ENCODE measurements around the gene MGAT5.

The MGAT5 gene

DNA sequence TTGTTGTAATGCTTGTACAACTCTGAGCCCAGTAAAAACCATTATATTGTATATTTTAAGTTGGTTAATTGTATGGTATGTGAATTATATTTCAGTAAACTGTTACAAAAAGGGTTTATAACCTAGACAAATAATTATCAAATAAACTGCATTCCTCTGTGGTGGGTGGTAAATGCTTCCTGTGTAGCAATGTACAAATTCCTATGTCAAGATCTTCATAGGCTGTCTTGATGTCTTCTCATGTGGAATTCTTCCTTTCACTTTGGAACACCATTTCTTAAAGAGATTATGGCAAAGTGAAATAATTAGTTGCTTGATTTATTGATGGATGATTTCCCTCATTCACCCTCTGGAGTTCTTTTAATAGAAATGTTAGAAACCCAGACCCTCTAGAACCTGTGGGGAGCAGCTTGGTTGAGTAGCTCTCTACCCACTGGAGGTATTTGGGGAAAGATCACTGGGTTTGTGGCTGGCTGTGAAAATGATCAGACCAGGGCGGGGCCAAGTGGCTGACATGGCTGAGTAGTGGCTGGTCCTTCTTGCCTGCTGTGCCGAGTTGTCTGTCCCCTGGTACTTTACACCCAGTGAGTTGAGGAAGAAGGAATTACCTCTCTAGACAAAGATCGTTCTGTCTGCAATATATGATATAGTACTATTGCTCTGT is 22.4 kb upstream of the MGAT5 start:
- DNase-seq, result no peak

DNA sequence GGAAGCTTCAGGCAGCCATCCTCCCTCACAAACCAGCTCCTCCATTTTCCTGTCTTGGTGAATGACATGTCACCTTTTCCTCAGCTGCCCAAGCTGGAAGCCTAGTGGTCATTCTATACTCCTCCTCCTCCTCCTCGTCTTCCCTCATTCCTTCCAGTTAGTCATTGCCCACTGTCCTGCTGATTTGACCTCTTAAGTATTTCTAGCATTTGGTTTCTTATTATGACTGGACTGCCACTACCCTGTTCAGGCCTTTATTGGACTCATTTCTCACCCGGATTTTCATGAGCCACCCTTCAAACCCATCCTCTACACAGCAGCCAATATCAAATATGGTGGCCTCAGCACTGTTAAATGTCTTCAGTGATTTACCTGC is 21.9 kb upstream of the MGAT5 start:
- no peak for DNase-seq

DNA sequence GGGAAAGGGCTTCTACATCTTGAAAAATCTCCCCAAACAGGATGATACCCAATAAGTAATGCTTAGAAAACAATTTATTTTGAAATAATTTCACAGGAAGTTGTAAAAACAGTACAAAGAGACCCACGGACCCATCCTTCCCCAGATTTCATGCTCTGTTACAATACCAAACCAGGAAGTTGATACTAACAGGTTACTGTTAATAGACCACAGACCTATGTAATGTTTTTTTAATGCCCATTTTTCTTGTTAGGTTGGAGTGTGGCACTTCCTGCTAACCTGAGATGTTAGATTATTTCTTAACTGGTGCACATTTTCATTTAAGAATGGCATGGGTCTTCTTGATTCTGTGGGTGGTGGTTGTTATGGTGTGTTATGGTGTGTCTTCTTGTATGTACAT is 21.4 kb upstream of the MGAT5 start:
- no peak for DNase-seq

DNA sequence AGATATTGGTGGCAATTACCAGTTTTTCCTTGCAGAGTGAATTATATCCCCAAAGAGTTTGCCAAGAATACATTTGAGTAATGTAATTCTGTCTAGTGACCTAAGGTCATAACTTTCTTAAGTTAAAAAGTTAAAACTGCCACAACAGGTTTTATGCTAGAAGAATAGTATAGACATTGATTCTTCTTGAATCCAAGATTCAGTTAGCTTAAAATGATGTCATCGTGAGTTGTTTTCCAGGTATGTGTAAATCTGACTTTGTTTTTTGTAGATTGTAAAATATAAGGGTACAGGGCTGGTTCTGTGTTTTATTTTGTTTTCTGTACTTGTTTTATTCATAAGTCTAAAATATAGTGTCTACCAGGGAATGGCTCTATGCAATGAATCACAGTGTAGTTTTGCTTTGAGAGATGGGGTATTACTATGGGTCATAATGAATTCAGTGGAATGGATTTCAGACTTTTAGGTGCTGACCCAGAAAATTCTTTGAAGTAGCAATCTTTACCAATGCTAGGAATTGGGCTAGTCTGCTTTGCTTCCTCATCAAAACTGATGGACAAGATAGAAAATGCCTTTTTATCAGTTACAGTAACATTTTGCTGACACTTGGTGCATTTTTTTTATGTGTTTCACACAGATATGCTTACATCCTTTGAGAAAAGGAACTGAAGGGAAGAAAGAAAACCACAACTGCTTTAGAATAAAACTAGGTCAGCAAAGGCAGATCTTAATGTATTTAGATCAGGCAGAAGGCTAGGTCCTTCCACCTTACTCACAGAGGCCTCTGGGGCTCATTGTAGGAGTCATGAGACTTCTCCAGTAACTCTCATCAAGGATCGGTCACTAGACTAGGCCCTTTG is 20.8 kb upstream of the MGAT5 start:
- DNase-seq, result no peak

DNA sequence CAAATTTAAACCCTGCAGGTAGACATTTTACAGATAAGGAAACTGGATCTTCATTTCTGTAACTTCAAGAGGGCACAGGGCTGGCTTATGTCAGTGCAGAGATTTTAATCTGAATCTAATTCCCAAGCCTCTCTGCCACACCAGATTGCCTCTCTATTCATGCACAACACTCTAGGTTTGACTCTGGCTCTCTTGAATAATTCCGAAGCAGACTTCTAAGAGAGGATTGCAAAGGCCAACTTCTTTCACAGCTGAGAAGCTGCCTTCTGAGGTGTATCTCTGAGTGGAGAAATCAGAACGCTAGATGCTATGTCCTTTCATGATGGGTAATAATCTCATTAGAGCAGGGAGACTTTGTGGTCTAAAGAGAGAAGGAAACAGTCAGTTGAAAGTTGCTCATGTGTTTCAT is 20.1 kb upstream of the MGAT5 start:
- no peak for DNase-seq

DNA sequence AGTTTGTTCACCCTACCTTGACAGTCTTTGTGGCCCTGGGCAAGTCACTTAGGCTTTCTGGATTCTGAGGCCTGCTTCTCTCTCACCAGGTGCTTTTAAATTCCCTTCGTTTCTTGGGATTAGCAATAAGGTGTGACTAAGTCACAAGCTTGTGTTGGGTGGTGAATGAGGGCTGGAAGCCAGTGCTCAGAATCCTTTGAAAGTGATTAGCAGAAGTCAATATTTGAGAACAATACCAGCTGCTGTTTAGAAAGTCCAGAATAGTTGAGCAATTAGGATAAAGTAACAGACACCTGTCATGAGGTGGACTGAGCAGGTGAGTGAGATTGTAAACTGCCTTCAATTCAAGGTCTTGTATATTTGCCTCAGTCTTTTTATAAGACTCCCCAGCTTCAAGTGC is 19.3 kb upstream of the MGAT5 start:
- no peak for DNase-seq

DNA sequence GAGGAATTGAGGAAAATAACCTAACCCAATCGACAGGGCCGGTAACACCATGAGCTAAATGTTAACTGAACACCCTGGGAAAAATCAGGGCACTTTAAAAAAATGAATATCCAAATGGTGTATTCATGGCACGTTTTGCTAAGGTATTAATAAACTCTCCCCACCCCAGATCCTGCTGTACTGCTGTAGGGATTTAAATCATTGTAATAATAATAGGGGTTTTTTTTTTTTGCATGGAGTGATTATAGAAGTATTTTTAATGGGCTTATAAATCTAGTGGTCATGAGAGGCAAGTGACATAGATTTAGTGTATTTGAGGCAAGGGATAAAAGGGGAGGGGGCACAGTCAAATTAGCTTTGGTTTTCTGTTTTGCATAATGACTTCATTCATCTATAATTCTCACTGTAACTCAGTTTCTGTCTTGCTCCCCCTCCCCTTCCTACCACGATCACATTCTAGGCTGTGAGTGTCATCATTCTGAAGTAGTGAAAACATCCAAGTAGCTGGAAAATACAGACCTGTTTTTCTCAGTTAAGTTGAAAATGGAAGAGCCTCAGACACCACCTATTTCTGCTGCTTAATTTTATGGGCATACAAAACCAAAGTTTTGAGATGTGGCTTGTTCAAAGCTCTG is 18.2 kb upstream of the MGAT5 start:
- no peak for DNase-seq

DNA sequence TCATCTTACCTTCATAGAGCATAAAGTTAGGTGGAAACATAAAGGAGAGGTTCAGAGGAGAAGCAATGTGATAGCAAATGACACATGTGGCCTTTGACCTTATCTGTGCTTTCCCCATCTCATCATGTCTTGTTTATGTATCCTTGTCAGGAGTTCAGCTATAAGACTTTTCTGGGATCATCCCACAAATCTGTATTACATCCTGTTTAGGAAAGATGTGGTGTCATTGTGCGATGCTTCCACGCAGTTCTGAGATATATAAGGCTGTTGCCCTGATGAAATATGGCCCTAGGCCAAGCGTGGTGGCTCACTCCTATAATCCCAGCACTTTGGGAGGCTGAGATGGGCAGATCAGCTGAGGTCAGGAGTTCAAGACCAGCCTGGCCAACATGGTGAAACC is 15.5 kb upstream of the MGAT5 start:
- no peak for DNase-seq

DNA sequence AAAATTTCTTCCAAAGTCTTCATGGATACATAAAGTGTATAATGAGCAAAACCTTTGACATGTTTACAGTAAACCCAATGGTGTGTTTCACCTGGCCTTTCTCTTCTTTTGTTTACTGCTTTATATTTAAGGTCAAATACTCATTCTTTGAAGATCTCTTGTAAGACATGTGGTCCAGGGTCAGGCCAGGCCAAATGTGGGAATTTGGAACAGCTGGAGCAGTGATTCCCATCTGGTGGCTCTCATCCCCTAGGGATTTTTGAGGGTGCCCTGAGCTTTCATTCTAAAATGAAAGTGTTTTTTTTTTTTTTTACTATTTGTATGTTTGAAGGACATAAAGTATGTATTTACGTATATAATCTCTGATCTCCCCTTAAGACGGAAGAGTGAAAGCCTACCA is 13.8 kb upstream of the MGAT5 start:
- no peak for DNase-seq

DNA sequence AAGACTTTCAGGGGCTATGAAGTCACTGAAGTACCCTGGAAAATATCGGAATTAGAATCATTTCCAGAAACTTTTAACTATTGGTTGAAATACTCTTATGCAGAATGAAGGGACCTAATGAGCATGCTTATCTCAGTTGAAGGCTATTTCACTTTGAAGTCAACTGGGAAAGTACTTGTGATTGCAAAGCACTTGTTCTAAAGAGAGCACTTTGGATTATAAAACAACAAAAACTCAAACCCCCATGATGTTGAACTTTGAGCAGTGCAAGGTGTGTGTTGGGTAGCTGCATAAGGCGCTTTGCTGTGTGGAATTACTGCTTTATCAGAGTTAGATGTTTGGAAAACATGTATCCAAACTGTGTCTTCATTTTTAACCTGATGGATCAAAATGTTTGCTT is 12.0 kb upstream of the MGAT5 start:
- DNase-seq, result no peak

DNA sequence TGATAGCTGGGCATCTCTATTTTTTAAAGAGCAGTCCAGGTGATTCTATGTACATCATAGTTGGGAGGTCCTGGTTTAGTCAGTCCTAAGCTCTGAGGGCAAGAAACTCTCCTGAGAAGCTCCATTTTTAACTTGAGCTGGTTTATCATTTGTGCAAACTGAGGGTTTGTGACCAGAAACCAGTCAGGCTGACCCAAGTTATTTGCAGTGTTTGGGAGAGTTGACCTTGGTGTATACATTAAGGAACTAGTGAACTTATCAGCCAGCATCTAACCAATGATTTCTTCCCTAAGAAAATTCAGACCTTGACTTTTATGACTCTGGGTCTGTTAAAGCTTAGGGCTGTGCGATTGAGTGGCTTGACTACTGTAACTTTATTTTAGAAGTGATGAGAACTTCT is 10.6 kb upstream of the MGAT5 start:
- no peak for DNase-seq

DNA sequence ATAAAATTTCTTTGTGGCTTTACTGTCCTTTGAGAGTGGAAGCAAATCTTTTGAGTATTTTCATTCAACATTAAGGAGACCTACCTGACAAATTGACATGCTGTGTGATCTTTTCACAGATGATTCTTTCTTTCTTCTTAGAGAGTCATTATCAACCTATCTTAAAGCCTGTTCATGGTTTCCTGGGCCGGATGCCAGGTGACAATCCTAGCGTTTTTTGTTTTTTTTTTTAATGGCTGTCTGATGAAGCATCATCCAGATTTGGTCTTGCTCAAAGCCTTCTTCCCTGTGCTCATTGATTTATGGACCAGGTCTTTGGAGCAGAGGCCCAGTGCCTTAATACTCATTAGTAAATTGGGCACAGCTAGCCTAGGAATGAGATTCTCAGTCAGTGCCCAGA is 9.8 kb upstream of the MGAT5 start:
- no peak for DNase-seq

DNA sequence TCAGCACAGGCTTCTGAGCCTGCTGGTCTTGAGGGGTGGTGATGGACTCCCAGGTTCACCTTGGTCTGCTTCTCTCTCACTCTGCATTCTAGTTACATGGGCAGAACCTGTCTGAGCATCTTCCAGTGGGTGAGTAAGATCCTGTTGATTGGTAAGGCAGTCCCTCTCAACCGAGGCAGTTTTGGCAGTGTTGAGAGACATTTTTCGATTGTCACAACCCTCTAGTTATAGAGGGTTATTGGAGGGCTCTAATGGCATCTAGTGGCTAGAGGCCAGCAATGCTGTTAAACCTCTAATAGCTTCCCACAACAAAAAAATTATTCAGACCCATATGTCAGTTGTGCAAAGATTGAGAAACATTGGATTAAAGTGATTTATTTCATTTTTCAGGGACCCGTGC is 9.3 kb upstream of the MGAT5 start:
- DNase-seq, result no peak

DNA sequence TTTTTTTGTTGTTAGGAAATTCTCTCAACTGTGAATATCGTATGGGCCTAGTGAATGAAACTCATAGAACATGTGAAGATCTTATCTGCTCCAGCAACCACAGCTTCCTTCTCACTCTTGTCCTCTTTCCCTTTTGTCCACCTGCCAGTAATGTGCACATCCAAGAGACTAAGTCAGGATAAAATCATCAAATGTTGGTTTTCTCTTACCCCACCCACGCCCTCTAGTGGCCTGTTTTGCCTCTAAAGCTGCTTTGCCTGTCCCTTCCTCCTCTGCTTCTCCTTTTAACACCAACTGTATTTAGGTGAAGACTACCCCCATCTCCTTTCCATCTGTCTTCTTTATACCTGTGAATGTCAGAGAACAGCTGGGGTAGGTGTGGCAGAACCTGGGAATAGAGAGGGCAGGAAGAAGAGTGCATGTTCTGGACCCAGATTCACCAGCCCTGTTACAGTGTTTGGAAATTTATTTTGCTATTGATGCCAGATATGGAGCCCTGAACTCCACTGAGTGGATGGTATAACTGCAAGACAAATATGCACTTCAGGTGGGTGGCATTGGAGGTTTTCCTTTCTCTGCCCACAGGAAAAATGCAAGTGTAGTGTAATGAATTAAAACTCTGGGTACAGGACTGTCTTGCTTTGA is 8.4 kb upstream of the MGAT5 start:
- peak in 51 of 58 donors; percentile 10 to 80 (median 54) for DNase-seq

DNA sequence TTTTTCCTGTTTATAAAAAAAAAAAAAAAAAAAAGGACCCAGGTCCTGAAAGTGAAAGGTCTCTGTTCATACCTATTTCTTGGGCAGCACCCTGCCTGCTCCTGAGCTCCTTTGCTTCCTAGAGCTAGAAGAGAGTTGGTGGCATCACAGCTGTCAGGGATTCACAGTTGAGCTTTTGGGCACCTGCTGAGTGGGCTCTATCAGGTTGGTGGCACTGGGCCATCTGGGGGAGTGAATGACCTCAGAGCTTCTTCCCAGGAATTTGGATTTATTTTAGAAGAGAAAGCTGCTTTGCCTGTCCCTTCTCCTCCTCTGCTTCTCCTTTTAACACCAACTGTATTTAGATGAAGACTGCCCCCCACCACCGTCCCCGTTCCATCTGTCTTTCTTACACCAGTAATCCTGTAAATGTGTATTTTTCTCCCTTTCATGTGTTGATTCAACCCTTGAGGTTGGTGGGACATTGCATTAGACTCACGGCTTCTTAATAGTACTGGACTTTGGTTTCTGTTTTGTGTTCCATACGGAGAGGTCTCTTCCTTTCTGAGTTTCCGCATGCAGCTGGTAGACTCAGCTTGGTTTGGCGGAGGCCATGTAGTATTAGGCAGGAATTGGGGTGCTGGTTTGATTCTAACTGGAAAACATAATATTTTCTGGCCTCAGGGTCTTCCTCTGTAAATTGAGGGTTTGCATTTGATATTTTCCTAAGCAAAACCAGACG is 7.6 kb upstream of the MGAT5 start:
- peak in 16 of 58 donors; percentile 2 to 57 (median 17) for DNase-seq

DNA sequence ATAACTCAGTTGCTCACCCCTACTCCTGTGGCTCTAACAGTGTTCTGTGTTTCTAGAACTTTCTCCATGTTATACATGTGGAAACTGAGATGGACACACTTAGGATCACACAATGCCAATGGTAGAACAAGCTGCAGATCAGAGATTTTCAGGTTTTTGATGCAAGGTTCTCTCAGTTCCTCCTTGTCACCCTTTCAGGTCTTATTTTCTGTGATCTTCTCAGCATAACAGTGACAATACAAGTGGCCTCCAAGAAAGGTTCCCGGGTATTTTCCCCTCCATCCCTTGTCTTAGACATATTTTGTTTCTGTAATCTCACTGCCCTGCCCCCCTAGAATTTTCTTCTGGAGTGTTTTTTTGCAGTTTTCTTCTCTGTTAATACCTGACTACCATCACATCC is 6.2 kb upstream of the MGAT5 start:
- no peak for DNase-seq

DNA sequence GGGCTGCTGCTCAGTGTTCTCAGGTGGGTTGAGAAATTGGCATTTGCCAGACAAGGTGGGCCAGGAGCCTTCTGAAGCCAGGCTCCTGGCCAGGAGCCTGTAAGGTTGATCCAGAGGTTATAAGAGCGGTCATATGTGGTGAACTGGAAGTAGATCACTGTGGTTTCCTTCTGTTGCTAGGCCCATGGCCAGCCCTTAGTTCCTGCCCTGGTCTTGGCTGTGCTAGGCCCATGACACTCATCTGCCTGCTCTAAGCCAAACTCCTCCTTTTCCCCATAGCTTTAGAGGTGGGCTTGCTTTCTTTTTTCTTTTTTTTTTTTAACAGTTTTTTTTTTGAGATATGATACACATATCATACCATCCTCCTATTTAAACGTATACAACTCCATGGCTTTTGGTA is 5.0 kb upstream of the MGAT5 start:
- DNase-seq, result no peak

DNA sequence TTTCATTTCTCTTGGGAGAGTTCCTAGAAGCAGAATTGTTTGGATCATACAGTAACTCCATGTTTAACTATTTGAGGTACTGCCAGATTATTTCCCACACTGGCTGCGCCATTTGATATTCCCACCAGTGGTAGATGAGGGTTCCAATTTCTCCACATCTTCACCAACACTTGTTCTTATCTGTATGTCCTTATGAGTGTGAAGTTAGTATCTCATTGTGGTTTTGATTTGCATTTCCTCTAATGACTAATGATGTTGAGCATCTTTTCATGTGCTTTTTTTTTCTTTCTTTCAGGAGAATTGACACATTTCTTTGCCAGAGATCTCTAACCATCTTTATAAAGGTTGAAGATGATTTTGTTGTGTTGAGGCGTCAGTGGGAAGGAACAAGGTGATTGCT is 4.1 kb upstream of the MGAT5 start:
- DNase-seq, result no peak

DNA sequence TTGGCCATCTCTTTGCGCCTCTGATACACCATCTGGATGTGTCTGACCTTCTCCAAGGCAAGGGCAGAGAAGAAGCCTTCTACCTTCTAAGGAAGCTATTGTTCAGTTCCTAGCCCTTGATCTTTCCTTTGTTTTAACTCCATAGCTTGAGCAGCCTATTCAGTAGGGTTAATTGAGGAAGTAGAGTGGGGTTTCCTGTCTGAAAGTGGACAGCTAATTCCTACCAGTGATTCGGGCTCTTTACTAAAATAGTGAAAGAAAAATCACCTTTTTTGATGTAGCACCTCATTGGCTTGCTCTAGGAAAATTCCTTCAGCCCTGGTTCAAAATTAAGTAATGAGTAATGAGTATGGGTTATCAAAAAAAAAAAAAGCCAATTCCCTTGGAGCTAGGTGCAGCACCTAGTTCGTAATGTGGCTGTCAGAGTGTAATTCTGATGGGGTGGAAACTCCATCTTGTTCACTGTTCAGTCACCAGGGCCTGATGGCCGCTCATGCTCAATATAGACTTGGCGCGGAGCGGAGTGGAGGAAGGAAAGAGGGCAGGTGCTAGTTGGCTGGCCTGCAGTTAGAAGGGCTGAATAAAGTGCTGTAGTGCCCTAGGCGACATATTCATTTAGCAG is 2.9 kb upstream of the MGAT5 start:
- no peak for DNase-seq

DNA sequence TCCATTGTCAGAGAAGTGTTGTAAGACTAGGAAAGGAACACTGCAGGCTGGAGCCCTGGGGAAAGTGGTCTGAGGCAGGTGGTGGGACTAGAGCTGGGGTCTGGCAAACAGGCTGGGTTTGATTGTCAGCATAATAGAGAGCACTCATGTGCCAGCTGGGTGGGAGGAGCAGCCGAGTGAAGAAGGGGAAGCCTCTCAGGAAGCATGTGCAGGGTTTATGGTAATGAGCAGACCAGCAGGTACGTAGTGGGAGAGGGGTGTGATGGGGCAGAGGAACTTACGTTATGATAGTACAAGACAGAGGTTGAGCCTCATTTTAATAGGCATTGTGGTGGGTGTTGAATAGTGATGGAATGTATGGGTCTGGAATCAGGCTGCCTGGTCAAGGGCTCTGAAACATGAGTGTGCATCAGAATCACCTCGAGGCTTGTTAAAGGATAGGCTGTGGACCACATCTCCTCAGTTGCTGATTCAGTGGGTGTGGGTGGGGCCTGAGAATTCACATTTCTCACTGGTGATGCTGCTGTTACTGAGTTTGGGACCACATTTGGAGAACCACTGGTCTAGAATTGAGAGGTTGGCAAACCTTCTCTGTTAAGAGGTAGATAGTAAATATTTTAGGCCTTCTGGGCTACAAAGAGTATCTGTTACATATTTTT is 1.7 kb upstream of the MGAT5 start:
- no peak for DNase-seq
